ENCODE data around the gene CDKL4. TPM values are rescaled to one million over a fixed set of nuclear protein-coding genes. Genes with fewer than 3 reads are reported as not detected.
"Not testable (repeated sequence)": the region's sequence is repeated elsewhere in the genome, so short reads cannot be mapped to it uniquely, and the experiment has no call there.

CDKL4 gene
- total RNA-seq, 1 donor from 2014 or later = 0.59 TPM

- no peak for DNase-seq
- peak; percentile 16 for ATAC-seq
- intact Hi-C loops (cut with micrococcal nuclease) = no loop called here
Measured at GRCh38 chr2:39240758-39241157, 3.0 kb downstream of the CDKL4 start.

- intact Hi-C loops (cut with micrococcal nuclease) = no loop called here
- ATAC-seq (no peak), DNase-seq (no peak)
Measured at GRCh38 chr2:39234754-39235153, 9.0 kb downstream of the CDKL4 start.

- DNase-seq = no peak
- intact Hi-C loops (cut with micrococcal nuclease) = no loop called here
- ATAC-seq = no peak
Measured at GRCh38 chr2:39232141-39232540, 11.6 kb downstream of the CDKL4 start.

- peak; percentile 53 for ATAC-seq
- no peak for DNase-seq
- intact Hi-C loops (cut with micrococcal nuclease) = loop anchor here (5.0 kb wide), 2 partner anchors 111 to 281 kb away; no protein-coding TSS in a partner anchor
Measured at GRCh38 chr2:39228413-39229209, 15.2 kb downstream of the CDKL4 start.

DNA sequence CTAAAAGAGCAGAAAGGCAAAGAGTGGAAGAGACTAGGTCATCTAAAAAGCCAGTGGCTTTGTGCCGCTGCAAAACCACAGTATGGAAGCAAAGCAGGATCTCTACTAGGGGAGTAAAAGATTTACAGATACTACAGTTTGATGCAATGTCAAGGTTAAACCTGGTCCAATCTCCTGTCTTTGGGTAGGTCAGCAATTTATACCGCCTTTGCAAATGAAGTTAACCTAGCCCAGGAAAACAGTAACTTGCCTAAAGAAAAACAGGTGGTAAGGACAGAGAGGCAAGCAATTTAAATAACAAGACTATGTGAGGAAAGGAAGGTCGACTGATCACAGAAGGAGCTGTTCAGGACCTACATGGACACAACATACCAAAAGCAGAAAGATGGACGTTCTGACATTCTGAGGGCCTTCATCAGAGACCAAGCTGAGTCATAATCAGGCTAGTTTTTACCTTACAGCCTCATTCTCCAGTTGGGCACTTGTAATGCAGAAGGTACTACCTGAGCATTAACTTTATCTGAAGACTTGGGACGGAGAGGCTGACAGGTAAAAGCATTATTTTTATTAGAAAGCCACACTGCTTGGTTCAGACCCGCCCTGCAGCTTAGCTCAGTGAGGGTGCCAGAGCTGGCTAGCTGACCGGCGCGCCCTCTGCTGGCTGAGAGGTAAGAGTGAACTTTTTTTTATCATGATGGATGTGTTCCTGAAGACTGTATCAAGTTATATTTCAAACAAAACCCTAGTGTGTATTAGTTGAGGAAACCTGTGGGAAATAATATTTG is 15.9 kb downstream of the CDKL4 start:
- ATAC-seq (peak; percentile 89), DNase-seq (peak; percentile 86)
- intact Hi-C loops (cut with micrococcal nuclease) = loop anchor here (2.0 to 5.0 kb wide), 3 partner anchors 111 to 281 kb away; no protein-coding TSS in a partner anchor

GRCh38 chr2:39225567-39225966 is 18.2 kb downstream of the CDKL4 start:
- ATAC-seq (no peak), DNase-seq (no peak)
- intact Hi-C loops (cut with micrococcal nuclease) = loop anchor here (5.0 kb wide), 2 partner anchors 108 to 278 kb away; no protein-coding TSS in a partner anchor

DNA sequence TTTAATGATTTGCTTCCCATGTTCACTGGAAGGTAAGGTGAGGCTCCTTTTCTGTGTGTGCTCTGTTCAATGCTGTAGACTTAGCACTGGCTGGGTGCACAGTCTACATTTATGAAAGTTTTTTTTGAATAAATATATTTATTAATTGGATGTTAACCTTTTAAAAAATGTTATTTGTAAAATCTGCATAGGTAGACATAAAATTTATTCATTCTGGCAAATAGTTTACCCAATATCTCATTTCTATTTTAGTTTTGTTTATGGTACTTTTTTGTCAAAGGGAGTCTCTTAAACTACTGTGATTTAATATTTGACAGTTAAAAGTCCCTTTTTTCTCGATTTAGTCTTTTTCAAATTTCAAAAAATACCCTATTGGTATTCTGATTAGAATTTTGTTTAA is 19.9 kb downstream of the CDKL4 start:
- ATAC-seq = no peak
- no peak for DNase-seq
- intact Hi-C loops (cut with micrococcal nuclease) = no loop called here

- ATAC-seq = no peak
- DNase-seq = no peak
- intact Hi-C loops (cut with micrococcal nuclease) = no loop called here
Measured at GRCh38 chr2:39221459-39221858, 22.3 kb downstream of the CDKL4 start.

GRCh38 chr2:39220136-39220535 is 23.6 kb downstream of the CDKL4 start:
- DNase-seq = no peak
- intact Hi-C loops (cut with micrococcal nuclease) = no loop called here
- ATAC-seq = no peak

GRCh38 chr2:39218391-39218790 is 25.4 kb downstream of the CDKL4 start:
- intact Hi-C loops (cut with micrococcal nuclease) = no loop called here
- DNase-seq = no peak

DNA sequence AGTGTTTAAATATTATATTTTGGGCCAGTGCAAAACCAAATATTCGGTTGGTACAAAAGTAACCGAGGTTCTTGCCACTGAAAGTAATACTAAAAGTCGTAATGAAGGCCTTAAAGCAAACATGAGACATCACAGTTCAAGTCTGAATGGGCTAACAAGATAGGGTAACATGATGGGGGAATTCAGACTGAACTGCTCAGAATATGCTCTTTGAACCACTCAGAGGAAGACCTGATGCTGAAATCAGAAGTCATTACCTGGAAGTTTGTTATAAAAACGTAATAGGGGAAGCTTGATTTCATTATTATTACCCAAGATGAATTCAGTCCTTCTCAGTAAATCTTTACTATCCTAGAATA is 26.6 kb downstream of the CDKL4 start:
- no peak for DNase-seq
- no peak for ATAC-seq
- intact Hi-C loops (cut with micrococcal nuclease) = no loop called here

More at GRCh38 chr2:39218391-39218790, 25.4 kb downstream of the CDKL4 start:
- no peak for ATAC-seq

- no peak for ATAC-seq
- no peak for DNase-seq
- intact Hi-C loops (cut with micrococcal nuclease) = no loop called here
Measured at GRCh38 chr2:39216346-39217191, 27.2 kb downstream of the CDKL4 start.

DNA sequence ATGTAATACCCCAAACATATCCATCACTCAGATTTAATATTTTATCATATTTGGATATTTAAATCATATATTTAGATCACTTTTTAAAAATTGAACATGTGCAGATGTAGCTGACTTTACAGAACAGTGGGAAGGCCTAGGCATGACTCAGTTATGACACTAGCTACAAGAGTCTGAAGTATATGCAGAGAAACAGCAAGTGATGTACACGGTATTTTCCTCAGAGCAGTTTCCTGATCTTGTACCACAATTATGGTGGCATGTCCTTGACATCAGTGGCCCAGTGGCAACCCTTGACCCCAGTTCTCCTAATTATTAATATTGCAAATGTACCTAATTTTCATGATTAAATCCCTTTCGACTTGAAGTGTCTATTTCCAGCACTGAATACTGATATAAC is 28.2 kb downstream of the CDKL4 start:
- intact Hi-C loops (cut with micrococcal nuclease) = no loop called here
- DNase-seq (no peak), ATAC-seq (no peak)

DNA sequence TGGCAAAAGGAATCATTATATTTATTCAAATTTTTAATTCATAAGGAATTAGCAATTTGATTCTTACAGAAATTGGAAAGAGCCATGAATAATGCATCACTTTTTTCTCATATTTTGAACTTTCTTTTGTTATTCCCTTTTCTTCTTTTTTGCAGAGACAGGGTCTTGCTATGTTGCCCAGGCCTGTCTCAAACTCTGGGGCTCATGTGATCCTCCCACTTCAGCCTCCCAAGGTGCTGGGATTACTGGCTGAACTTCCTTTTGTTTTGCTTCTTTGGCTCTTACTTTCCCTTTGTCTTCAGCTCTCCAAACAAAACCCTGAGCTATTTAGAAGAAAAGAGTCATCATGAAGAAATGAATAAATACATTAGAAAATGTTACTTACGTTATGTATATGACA is 30.8 kb downstream of the CDKL4 start:
- DNase-seq (no peak), ATAC-seq (no peak)
- intact Hi-C loops (cut with micrococcal nuclease) = no loop called here

- DNase-seq = no peak
- intact Hi-C loops (cut with micrococcal nuclease) = no loop called here
- no peak for ATAC-seq
Measured at GRCh38 chr2:39210846-39211245, 32.9 kb downstream of the CDKL4 start.

DNA sequence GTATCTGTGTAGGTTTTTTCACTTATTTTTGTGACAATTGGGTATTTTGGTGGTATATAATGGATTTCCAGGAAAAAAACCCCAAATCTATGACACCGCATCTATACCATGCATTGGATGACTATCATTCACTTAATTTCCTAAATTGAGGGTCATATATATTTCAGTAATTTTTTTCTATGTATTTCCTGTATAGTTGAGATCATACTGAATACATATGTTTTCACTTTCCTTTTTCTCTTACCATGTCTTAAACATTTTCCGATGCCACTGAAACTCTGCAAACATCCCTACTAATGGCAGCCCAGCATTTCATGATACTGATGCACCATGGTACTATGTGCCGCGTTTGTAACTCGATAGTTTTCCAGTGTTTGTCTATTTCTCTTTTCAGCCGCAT is 40.4 kb downstream of the CDKL4 start:
- DNase-seq = no peak
- intact Hi-C loops (cut with micrococcal nuclease) = no loop called here
- ATAC-seq = no peak

GRCh38 chr2:39202639-39203369 is 41.0 kb downstream of the CDKL4 start:
- no peak for DNase-seq
- no peak for ATAC-seq
- intact Hi-C loops (cut with micrococcal nuclease) = no loop called here

- DNase-seq; intact Hi-C loops (cut with micrococcal nuclease); ATAC-seq: not testable (repeated sequence)
Measured at GRCh38 chr2:39197003-39197402, 46.8 kb downstream of the CDKL4 start.

- no peak for ATAC-seq
- intact Hi-C loops (cut with micrococcal nuclease) = no loop called here
Measured at GRCh38 chr2:39194686-39195085, 49.1 kb downstream of the CDKL4 start.

More at GRCh38 chr2:39194686-39195085, 49.1 kb downstream of the CDKL4 start:
- no peak for DNase-seq

Measured in left ventricle myocardium superior (tissue), 1 donor.